C4-2B (cell line): ENCODE data around the gene SELENOK.

ENCODE experiments used
- CTCF ChIP-seq: fragments of 450-650 bp; conservative IDR thresholded peaks from 2 replicates; pipeline ENCODE4 v1.5.1; 2017; ENCODE audit warnings: mild to moderate bottlenecking
- ZFX ChIP-seq: fragments of 450-650 bp; IDR thresholded peaks from 2 replicates; pipeline ENCODE4 v1.6.1; 2017

GRCh38 chr3:53844262-53845102 lies 47.2 kb downstream of the SELENOK start:
- TF ChIP-seq CTCF = no peak
- TF ChIP-seq ZFX = no peak
